Activated CD4-positive, alpha-beta T cell treated with anti-CD3 and anti-CD28 coated beads, Interleukin-2, amount 10 ng/mL, durations not matched to agents 7 days and 5 days (primary cell): Measurements from ENCODE around the gene GJB5. TPM values are rescaled to one million over a fixed set of nuclear protein-coding genes. Genes with fewer than 3 reads are reported as not detected.

ENCODE experiments used
- CTCF ChIA-PET: fragments of 350-600 bp; sonication (Branson Sonifier 250); formaldehyde crosslinking; loops from one replicate; lab custom pipeline; 2021; ENCODE audit warnings: antibody characterized with exemption; lab: Charles Lee
- POLR2A ChIA-PET: fragments of 350-600 bp; sonication (Branson Sonifier 250); formaldehyde crosslinking; loops from one replicate; lab custom pipeline; 2021; ENCODE audit warnings: antibody characterized with exemption; lab: Charles Lee
- DNase-seq: peaks from one replicate; pipeline ENCODE4 v3.0.0-alpha.2; 2020
- H3K27ac Mint-ChIP-seq: one replicate; pipeline ENCODE4 v1.8.0; 2021; ENCODE audit warnings: mild to moderate bottlenecking, moderate library complexity, mixed read lengths
- H3K27me3 Mint-ChIP-seq: one replicate; pipeline ENCODE4 v1.8.0; 2021; ENCODE audit warnings: mixed read lengths
- H3K36me3 Mint-ChIP-seq: one replicate; pipeline ENCODE4 v1.8.0; 2021; ENCODE audit warnings: low read depth, mixed read lengths
- H3K4me1 Mint-ChIP-seq: one replicate; pipeline ENCODE4 v1.8.0; 2021; ENCODE audit warnings: mixed read lengths
- H3K4me3 Mint-ChIP-seq: one replicate; pipeline ENCODE4 v1.8.0; 2021; ENCODE audit warnings: mild to moderate bottlenecking, moderate library complexity, mixed read lengths
- H3K9me3 Mint-ChIP-seq: one replicate; pipeline ENCODE4 v1.8.0; 2021; ENCODE audit warnings: mixed read lengths
- total RNA-seq, 2 experiments: library from RNA; stranded (reverse); gene quantifications; one replicate each; pipeline ENCODE4 v1.2.3, GENCODE V29; 2021

GJB5 gene
- not detected for total RNA-seq

- CTCF ChIA-PET = no interaction called here
- Mint-ChIP-seq H3K4me1 (no peaks in the 10 kb centered on the region), H3K9me3 (no peaks in the 10 kb centered on the region), H3K27me3 (no peaks in the 10 kb centered on the region), H3K27ac (no peak within 1 kb of the TSS), H3K4me3 (no peak within 1 kb of the TSS), H3K36me3 (no peaks in the 10 kb centered on the region)
- no peak for DNase-seq
- POLR2A ChIA-PET = no interaction called here
These were observed at the start of gene GJB5 for GRCh38 chr1:34754964-34755637. TSS of gene GJB5 (plus strand) at chr1:34755047. CDS start at chr1:34757331, 2,284 bp downstream.

- Mint-ChIP-seq H3K4me3 (no peak overlapping the region), H3K4me1 (no peaks in the 10 kb centered on the region), H3K9me3 (no peaks in the 10 kb centered on the region), H3K27me3 (peaks cover 3% of the 10 kb centered on the region), H3K27ac (no peak overlapping the region), H3K36me3 (no peaks in the 10 kb centered on the region)
- ChIA-PET POLR2A (no interaction called here), CTCF (no interaction called here)
- DNase-seq = no peak
These were observed 49.8 kb upstream of the GJB5 start for GRCh38 chr1:34705077-34705476.

GRCh38 chr1:34708106-34708505 lies 46.7 kb upstream of the GJB5 start:
- DNase-seq = no peak
- no peaks in the 10 kb centered on the region for H3K9me3 Mint-ChIP-seq
- no peaks in the 10 kb centered on the region for H3K4me1 Mint-ChIP-seq
- H3K4me3 Mint-ChIP-seq = no peak overlapping the region
- POLR2A ChIA-PET = no interaction called here
- no peaks in the 10 kb centered on the region for H3K36me3 Mint-ChIP-seq
- CTCF ChIA-PET = interaction anchor here (0.7 kb wide), 1 partner anchor 86 kb away, joined by 3 read pairs; no protein-coding TSS in a partner anchor
- H3K27me3 Mint-ChIP-seq = peaks cover 6% of the 10 kb centered on the region
- no peak overlapping the region for H3K27ac Mint-ChIP-seq

DNA sequence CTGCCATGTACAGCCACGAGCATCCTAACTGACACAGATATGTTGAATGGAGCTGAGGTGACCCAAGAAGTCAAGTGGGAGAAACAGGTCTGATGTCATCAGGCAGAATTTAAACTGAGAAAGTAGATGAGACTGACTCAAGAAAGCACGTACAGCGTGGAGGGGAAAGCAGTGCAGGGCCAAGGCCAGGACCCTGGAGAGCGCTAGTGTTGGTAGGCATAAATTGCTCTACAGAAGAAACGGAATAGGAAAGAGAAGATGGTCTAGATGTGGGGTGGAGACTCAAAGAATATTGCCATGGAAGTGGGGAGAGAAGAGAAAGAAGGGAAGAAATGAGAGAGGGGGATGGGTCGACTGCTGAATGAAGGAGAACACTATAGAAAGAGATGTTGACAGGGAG lies 45.3 kb upstream of the GJB5 start:
- Mint-ChIP-seq H3K4me1 (no peaks in the 10 kb centered on the region), H3K27me3 (peaks cover 4% of the 10 kb centered on the region), H3K4me3 (no peak overlapping the region), H3K36me3 (no peaks in the 10 kb centered on the region), H3K27ac (no peak overlapping the region), H3K9me3 (no peaks in the 10 kb centered on the region)
- CTCF ChIA-PET = no interaction called here
- POLR2A ChIA-PET = no interaction called here
- DNase-seq = no peak

DNA sequence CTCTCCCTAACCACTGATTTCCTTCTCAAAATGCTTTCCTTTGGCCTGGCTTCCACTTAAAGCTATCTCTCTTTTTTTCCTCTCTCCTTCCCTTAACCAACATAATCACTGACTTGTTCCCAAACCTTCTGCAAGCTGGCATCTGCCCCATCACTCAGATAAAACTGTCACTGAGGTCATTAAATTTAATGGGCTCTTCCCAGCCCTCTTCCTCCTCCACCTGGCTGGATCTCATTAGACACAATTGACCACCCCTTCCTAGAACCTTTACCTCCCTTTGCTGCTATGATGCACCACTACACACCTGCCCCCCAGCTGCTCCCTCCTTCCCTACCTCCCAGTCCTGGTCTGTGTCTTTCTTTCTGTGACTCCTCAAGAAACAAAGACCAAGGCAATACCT lies 44.0 kb upstream of the GJB5 start:
- no peaks in the 10 kb centered on the region for H3K4me1 Mint-ChIP-seq
- CTCF ChIA-PET = no interaction called here
- no peaks in the 10 kb centered on the region for H3K9me3 Mint-ChIP-seq
- H3K36me3 Mint-ChIP-seq = no peaks in the 10 kb centered on the region
- H3K4me3 Mint-ChIP-seq = no peak overlapping the region
- no peak for DNase-seq
- POLR2A ChIA-PET = no interaction called here
- no peak overlapping the region for H3K27ac Mint-ChIP-seq
- H3K27me3 Mint-ChIP-seq = peaks cover 4% of the 10 kb centered on the region

- no peaks in the 10 kb centered on the region for H3K4me1 Mint-ChIP-seq
- peaks cover 4% of the 10 kb centered on the region for H3K27me3 Mint-ChIP-seq
- DNase-seq = no peak
- no peaks in the 10 kb centered on the region for H3K36me3 Mint-ChIP-seq
- H3K4me3 Mint-ChIP-seq = no peak overlapping the region
- ChIA-PET CTCF (no interaction called here), POLR2A (no interaction called here)
- H3K27ac Mint-ChIP-seq = no peak overlapping the region
- H3K9me3 Mint-ChIP-seq = no peaks in the 10 kb centered on the region
These were observed 43.4 kb upstream of the GJB5 start for GRCh38 chr1:34711485-34711884.

DNA sequence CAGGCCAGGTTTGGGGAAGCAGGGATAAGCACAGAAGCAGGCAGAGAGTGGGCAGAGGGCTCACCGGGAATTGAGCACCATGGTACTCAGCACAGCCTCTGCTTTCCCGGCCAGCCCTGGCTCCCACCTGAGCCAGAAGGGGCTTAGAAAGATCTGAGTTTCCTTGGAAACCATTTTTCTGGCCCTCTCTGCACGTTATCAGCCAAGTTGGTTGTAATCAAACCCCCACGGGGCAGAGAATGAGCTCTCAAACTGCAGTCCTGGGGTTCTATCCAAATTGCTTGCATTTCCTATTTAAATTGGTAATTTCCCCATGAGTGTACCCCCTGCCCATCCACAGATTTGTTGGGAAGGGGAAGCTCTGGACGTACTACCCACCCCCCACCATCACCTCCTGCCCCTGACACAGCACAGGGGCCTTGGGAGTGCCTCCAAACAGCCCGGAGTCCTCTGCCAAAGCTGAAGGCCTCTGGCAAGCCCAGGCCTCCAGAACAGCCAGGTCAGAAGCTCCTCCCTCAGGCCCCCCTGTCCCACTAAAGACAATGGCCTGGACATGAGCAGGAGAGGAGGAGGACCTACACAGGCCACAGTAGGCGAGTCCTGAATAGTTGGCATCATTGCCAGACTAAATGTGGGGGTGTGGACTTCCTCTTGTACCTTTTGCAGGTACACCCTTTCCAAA lies 42.7 kb upstream of the GJB5 start:
- Mint-ChIP-seq H3K27me3 (peaks cover 4% of the 10 kb centered on the region), H3K4me3 (no peak overlapping the region), H3K4me1 (no peaks in the 10 kb centered on the region), H3K9me3 (no peaks in the 10 kb centered on the region), H3K27ac (no peak overlapping the region), H3K36me3 (no peaks in the 10 kb centered on the region)
- CTCF ChIA-PET = no interaction called here
- no peak for DNase-seq
- POLR2A ChIA-PET = no interaction called here

- no peak overlapping the region for H3K4me3 Mint-ChIP-seq
- POLR2A ChIA-PET = no interaction called here
- peaks cover 3% of the 10 kb centered on the region for H3K9me3 Mint-ChIP-seq
- H3K27me3 Mint-ChIP-seq = peaks cover 4% of the 10 kb centered on the region
- no peak overlapping the region for H3K27ac Mint-ChIP-seq
- DNase-seq = no peak
- no peaks in the 10 kb centered on the region for H3K36me3 Mint-ChIP-seq
- CTCF ChIA-PET = no interaction called here
- no peaks in the 10 kb centered on the region for H3K4me1 Mint-ChIP-seq
These were observed 41.4 kb upstream of the GJB5 start for GRCh38 chr1:34713443-34713842.

DNA sequence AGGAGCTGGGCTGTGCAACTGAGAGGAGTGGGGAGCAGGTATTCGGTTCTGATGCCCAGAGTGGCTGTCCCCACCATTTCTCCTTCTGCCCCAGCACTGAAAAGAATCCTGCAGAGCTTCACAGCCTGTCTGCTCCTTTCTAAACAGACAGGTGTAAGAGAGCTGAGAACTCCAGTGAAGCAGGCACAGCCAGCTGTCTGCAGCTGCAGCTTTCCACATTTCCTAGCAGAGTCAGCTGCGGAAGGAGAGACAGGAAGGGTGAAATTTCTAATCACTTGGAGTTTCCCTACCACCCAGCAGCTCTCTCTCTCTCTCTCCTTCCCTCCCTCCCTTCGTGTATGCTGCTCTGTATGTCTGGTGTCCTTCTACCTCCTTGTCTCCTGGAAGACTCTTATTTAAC lies 40.5 kb upstream of the GJB5 start:
- CTCF ChIA-PET = interaction anchor here (0.8 kb wide), 1 partner anchor 21 kb away, joined by 3 read pairs; no protein-coding TSS in a partner anchor
- no peak for DNase-seq
- Mint-ChIP-seq H3K4me3 (no peak overlapping the region), H3K36me3 (no peaks in the 10 kb centered on the region), H3K4me1 (no peaks in the 10 kb centered on the region), H3K9me3 (peaks cover 3% of the 10 kb centered on the region), H3K27me3 (peaks cover 4% of the 10 kb centered on the region), H3K27ac (no peak overlapping the region)
- POLR2A ChIA-PET = no interaction called here

- Mint-ChIP-seq H3K27me3 (peaks cover 4% of the 10 kb centered on the region), H3K36me3 (no peaks in the 10 kb centered on the region), H3K27ac (no peak overlapping the region), H3K9me3 (peaks cover 3% of the 10 kb centered on the region), H3K4me1 (no peaks in the 10 kb centered on the region), H3K4me3 (no peak overlapping the region)
- no peak for DNase-seq
- POLR2A ChIA-PET = no interaction called here
- CTCF ChIA-PET = no interaction called here
These were observed 39.7 kb upstream of the GJB5 start for GRCh38 chr1:34715139-34715538.

- Mint-ChIP-seq H3K36me3 (no peaks in the 10 kb centered on the region), H3K9me3 (peaks cover 3% of the 10 kb centered on the region), H3K4me1 (no peaks in the 10 kb centered on the region), H3K4me3 (no peak overlapping the region), H3K27me3 (peaks cover 16% of the 10 kb centered on the region), H3K27ac (no peak overlapping the region)
- CTCF ChIA-PET = interaction anchor here (1.1 kb wide), 1 partner anchor 22 kb away, joined by 4 read pairs; no protein-coding TSS in a partner anchor
- POLR2A ChIA-PET = no interaction called here
- no peak for DNase-seq
These were observed 33.6 kb upstream of the GJB5 start for GRCh38 chr1:34721241-34721640.

- POLR2A ChIA-PET = no interaction called here
- DNase-seq = no peak
- no peaks in the 10 kb centered on the region for H3K36me3 Mint-ChIP-seq
- CTCF ChIA-PET = interaction anchor here (1.1 kb wide), 1 partner anchor 21 kb away, joined by 4 read pairs; no protein-coding TSS in a partner anchor
- H3K27ac Mint-ChIP-seq = no peak overlapping the region
- no peaks in the 10 kb centered on the region for H3K4me1 Mint-ChIP-seq
- peaks cover 3% of the 10 kb centered on the region for H3K9me3 Mint-ChIP-seq
- no peak overlapping the region for H3K4me3 Mint-ChIP-seq
- peaks cover 16% of the 10 kb centered on the region for H3K27me3 Mint-ChIP-seq
These were observed 33.0 kb upstream of the GJB5 start for GRCh38 chr1:34721646-34722355.

GRCh38 chr1:34726861-34727260 lies 28.0 kb upstream of the GJB5 start:
- Mint-ChIP-seq H3K27ac (no peak overlapping the region), H3K27me3 (peaks cover 13% of the 10 kb centered on the region), H3K36me3 (no peaks in the 10 kb centered on the region), H3K4me3 (no peak overlapping the region), H3K9me3 (no peaks in the 10 kb centered on the region), H3K4me1 (no peaks in the 10 kb centered on the region)
- no peak for DNase-seq
- CTCF ChIA-PET = no interaction called here
- POLR2A ChIA-PET = no interaction called here
